Endothelial cell of umbilical vein (primary cell): ENCODE results near the gene TFDP1. TPM values are rescaled to one million over a fixed set of nuclear protein-coding genes. Genes with fewer than 3 reads are reported as not detected.

Source experiments
- BruUV-seq: library from RNA; stranded (reverse); fragments of 400-500 nt; replicated peaks from 2 replicates; lab custom pipeline; 2021; lab: Mats Ljungman, UMichigan
- CTCF ChIA-PET: fragments of 300-600, 350-600 bp; sonication (Branson Sonifier 250); formaldehyde crosslinking; loops from one replicate; lab custom pipeline; 2021; ENCODE audit warnings: antibody characterized with exemption, inconsistent platforms; lab: Charles Lee
- POLR2A ChIA-PET: fragments of 300-600, 350-600 bp; sonication (Branson Sonifier 250); formaldehyde crosslinking; loops from one replicate; lab custom pipeline; 2021; ENCODE audit warnings: antibody characterized with exemption, inconsistent platforms; lab: Charles Lee
- DNase-seq: peaks from one replicate; pipeline ENCODE4 v3.0.0-alpha.2; 2011; ENCODE audit warnings: low read depth, low spot score
- FAIRE-seq: peaks from 2 replicates; lab custom pipeline; 2011; peaks lifted over from hg19 to GRCh38; lab: Jason Lieb, UNC
- H2AFZ ChIP-seq: 2 replicates; pipeline ENCODE4 v1.6.0; 2012; ENCODE audit warnings: low read depth, low read length, control low read depth, inconsistent platforms
- H3K27ac ChIP-seq: 2 replicates; pipeline ENCODE4 v1.5.1; 2011; ENCODE audit warnings: low read depth, mild to moderate bottlenecking, control low read depth, low read length, moderate library complexity; ENCODE audit not compliant: insufficient read depth
- H3K27me3 ChIP-seq, 2 experiments: 2 replicates each; pipeline versions ENCODE4 v1.6.0 to v1.6.1; 2011; ENCODE audit warnings: low read length in 2 of 2, mixed read lengths in 1 of 2; ENCODE audit not compliant: control insufficient read depth in 2 of 2, insufficient read depth in 2 of 2
- H3K36me3 ChIP-seq, 2 experiments: 2 replicates in 1 of 2; 3 replicates in 1 of 2; pipeline ENCODE4 v1.5.1; 2011; ENCODE audit warnings: low read length in 2 of 2, mild to moderate bottlenecking in 1 of 2, moderate library complexity in 1 of 2; ENCODE audit not compliant: control insufficient read depth in 2 of 2, insufficient read depth in 2 of 2; ENCODE audit errors: extremely low read depth in 1 of 2
- H3K4me1 ChIP-seq: 3 replicates; pipeline ENCODE4 v1.5.1; 2011; ENCODE audit warnings: mild to moderate bottlenecking, low read length; ENCODE audit not compliant: control insufficient read depth, insufficient read depth; ENCODE audit errors: extremely low read depth
- H3K4me2 ChIP-seq: 2 replicates; pipeline ENCODE4 v1.6.1; 2011; ENCODE audit warnings: low read length, control low read depth, mixed read lengths; ENCODE audit not compliant: insufficient read depth
- H3K4me3 ChIP-seq, 3 experiments: fragments of 200-600 bp in 1 of 3; sonication (generic), shearing (Covaris generic) in 1 of 3; replicated peaks in 1 of 3; 2 replicates each; pipeline ENCODE4 v1.5.1; 2011 to 2016; ENCODE audit warnings: control low read depth in 3 of 3, low read length in 3 of 3, mild to moderate bottlenecking in 2 of 3, inconsistent platforms in 1 of 3, low read depth in 1 of 3, moderate library complexity in 1 of 3; ENCODE audit not compliant: insufficient read depth in 1 of 3
- H3K79me2 ChIP-seq: 2 replicates; pipeline ENCODE4 v1.6.0; 2012; ENCODE audit warnings: low read length, inconsistent platforms; ENCODE audit not compliant: control insufficient read depth, insufficient read depth
- H3K9ac ChIP-seq: replicated peaks from 2 replicates; pipeline ENCODE3; 2011; ENCODE audit warnings: low read length, control low read depth; ENCODE audit not compliant: insufficient read depth; ENCODE audit errors: extremely low read depth
- H3K9me1 ChIP-seq: replicated peaks from 3 replicates; pipeline ENCODE4 v1.6.0; 2011; ENCODE audit warnings: mild to moderate bottlenecking, low read length; ENCODE audit not compliant: control insufficient read depth, insufficient read depth; ENCODE audit errors: extremely low read depth
- H3K9me3 ChIP-seq: replicated peaks from 2 replicates; pipeline ENCODE4 v1.5.1; 2012; ENCODE audit warnings: low read length, inconsistent platforms; ENCODE audit not compliant: control insufficient read depth, insufficient read depth
- H4K20me1 ChIP-seq: replicated peaks from 2 replicates; pipeline ENCODE3; 2011; ENCODE audit warnings: mild to moderate bottlenecking, low read length; ENCODE audit not compliant: control insufficient read depth, insufficient read depth; ENCODE audit errors: extremely low read depth
- EZH2 ChIP-seq: IDR thresholded peaks from 2 replicates; pipeline ENCODE4 v1.6.1; 2012; ENCODE audit warnings: borderline replicate concordance, low read depth, mild to moderate bottlenecking, moderate library complexity, low read length, inconsistent platforms; ENCODE audit not compliant: severe bottlenecking
- FOS ChIP-seq: IDR thresholded peaks from 2 replicates; pipeline ENCODE4 v1.6.1; 2011; ENCODE audit warnings: mild to moderate bottlenecking, low read length, moderate library complexity, borderline replicate concordance; ENCODE audit not compliant: insufficient read depth
- GATA2 ChIP-seq: IDR thresholded peaks from 2 replicates; pipeline ENCODE4 v1.7.0; 2011; ENCODE audit warnings: low read depth, mild to moderate bottlenecking, moderate library complexity, mixed read lengths, low read length; ENCODE audit not compliant: insufficient read length, insufficient read depth
- JUN ChIP-seq: IDR thresholded peaks from 2 replicates; pipeline ENCODE4 v1.6.1; 2011; ENCODE audit warnings: borderline replicate concordance, low read depth; ENCODE audit not compliant: insufficient read length, insufficient read depth
- MYC ChIP-seq: IDR thresholded peaks from one replicate; pipeline ENCODE4 v1.6.1; 2011; ENCODE audit warnings: mild to moderate bottlenecking, low read depth, low read length
- POLR2A ChIP-seq: IDR thresholded peaks from 2 replicates; pipeline ENCODE4 v1.6.1; 2012; ENCODE audit warnings: low read depth, mild to moderate bottlenecking, control low read depth, low read length
- POLR2AphosphoS5 ChIP-seq: IDR thresholded peaks from 2 replicates; pipeline ENCODE4 v1.6.1; 2012; ENCODE audit warnings: low read depth, mild to moderate bottlenecking, control low read depth, low read length, moderate library complexity; ENCODE audit not compliant: insufficient read depth
- dilution Hi-C: fragments of 300-500 bp; cut with MboI; formaldehyde crosslinking; loops from one replicate; pipeline ENCODE4 v1.15.0; 2019; ENCODE audit warnings: low sequenced_read_pairs; ENCODE audit not compliant: extremely low pct_ligation_motif_present
- intact Hi-C: fragments of 100-400 bp; cut with micrococcal nuclease; formaldehyde crosslinking; loops from one replicate; pipeline ENCODE4 v1.10.0; 2022
- polyA plus RNA-seq, 4 experiments: library from polyadenylated mRNA; depleted of rRNA in 3 of 4; stranded (reverse) in 3 of 4; unstranded in 1 of 4; fragments of >200 nt; gene quantifications; 2 replicates each; pipeline versions ENCODE4 v1.2.1 to v1.2.3, GENCODE V29; 2011 to 2012; ENCODE audit warnings: missing spikeins in 1 of 4
- total RNA-seq: library from RNA; stranded (reverse); gene quantifications from 2 replicates; pipeline ENCODE4 v1.2.3, GENCODE V29; 2021
- TF ChIP-seq, protein P1 (sequence below): IDR thresholded peaks from 2 replicates; pipeline ENCODE4 v1.6.1; 2011; ENCODE audit not compliant: insufficient read depth, insufficient read length
- TF ChIP-seq, protein P2 (sequence below), 2 donors: IDR thresholded peaks; 1 replicate in 1 of 2; 2 replicates in 1 of 2; pipeline ENCODE4 v1.5.1; 2011; ENCODE audit warnings: low read length in 2 of 2, mild to moderate bottlenecking in 2 of 2, moderate library complexity in 2 of 2, control low read depth in 1 of 2, inconsistent platforms in 1 of 2, low read depth in 1 of 2; ENCODE audit not compliant: insufficient read depth in 1 of 2; ENCODE audit errors: extremely low read depth in 1 of 2

Gene TFDP1
- total and polyA plus RNA-seq, 2 donors (not counting 3 experiments of a cell fraction or from before 2014, with no cell fraction given): 64.3 to 137 TPM

DNA sequence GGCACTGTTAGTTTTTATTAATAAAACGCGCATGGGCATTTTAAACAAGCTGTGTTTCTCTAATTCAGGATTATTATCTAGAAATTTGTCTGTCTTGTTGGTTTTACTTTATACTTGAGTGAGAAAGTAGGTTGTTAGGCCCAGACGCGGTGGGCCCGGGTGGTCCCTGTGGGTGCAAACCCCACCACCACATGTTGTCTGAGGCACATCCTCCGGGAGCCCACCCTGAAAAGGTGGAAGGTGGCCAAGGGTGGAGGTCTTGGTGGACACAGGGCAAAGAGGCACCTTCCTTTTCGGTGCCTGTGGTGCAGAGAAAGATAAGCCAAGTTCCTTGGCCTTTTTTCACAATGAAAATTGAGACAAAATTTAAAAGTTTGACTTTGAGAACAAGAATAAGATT, 56.9 kb downstream of the TFDP1 start:
- Histone ChIP-seq H3K27ac (no peak overlapping the region), H3K9me3 (no peaks in the 10 kb centered on the region), H3K9ac (no peak overlapping the region), H3K36me3 (peaks cover 13 to 27% of the 10 kb centered on the region in 2 experiments), H2AFZ (no peak overlapping the region), H3K4me3 (no peak overlapping the region), H3K9me1 (no peaks in the 10 kb centered on the region), H4K20me1 (no peaks in the 10 kb centered on the region), H3K4me2 (no peak overlapping the region), H3K4me1 (peaks cover 3% of the 10 kb centered on the region), H3K79me2 (no peaks in the 10 kb centered on the region), H3K27me3 (no peaks in the 10 kb centered on the region)
- no peak for DNase-seq
- TF ChIP-seq, protein P1, sequence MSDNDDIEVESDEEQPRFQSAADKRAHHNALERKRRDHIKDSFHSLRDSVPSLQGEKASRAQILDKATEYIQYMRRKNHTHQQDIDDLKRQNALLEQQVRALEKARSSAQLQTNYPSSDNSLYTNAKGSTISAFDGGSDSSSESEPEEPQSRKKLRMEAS: no peak
- no peak for TF ChIP-seq FOS
- TF ChIP-seq POLR2AphosphoS5: no peak
- no peak for TF ChIP-seq POLR2A
- no peak for TF ChIP-seq GATA2
- no peak for TF ChIP-seq EZH2
- no peak for TF ChIP-seq JUN
- TF ChIP-seq, protein P2, sequence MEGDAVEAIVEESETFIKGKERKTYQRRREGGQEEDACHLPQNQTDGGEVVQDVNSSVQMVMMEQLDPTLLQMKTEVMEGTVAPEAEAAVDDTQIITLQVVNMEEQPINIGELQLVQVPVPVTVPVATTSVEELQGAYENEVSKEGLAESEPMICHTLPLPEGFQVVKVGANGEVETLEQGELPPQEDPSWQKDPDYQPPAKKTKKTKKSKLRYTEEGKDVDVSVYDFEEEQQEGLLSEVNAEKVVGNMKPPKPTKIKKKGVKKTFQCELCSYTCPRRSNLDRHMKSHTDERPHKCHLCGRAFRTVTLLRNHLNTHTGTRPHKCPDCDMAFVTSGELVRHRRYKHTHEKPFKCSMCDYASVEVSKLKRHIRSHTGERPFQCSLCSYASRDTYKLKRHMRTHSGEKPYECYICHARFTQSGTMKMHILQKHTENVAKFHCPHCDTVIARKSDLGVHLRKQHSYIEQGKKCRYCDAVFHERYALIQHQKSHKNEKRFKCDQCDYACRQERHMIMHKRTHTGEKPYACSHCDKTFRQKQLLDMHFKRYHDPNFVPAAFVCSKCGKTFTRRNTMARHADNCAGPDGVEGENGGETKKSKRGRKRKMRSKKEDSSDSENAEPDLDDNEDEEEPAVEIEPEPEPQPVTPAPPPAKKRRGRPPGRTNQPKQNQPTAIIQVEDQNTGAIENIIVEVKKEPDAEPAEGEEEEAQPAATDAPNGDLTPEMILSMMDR (IDR thresholded peaks at IDR 0.05; ENCODE audit: extremely low read depth in 1 of 2, insufficient read depth in 1 of 2, low read depth in 1 of 2, low read length in 2 of 2): no peak
- no peak for TF ChIP-seq MYC
- FAIRE-seq: no peak
- BruUV-seq: no TSS peak
- ChIA-PET CTCF (no interaction called here), POLR2A (no interaction called here)
- intact Hi-C loops (no loop called here), dilution Hi-C loops (no loop called here)
